HCT116 (cell line): Measurements from ENCODE around the gene TSPEAR. TPM values are rescaled to one million over a fixed set of nuclear protein-coding genes. Genes with fewer than 3 reads are reported as not detected.

Source experiments
- ATAC-seq: fragments of 200-7000 bp; cut with Tn5 transposase; 2 replicates; pipeline ENCODE4 v1.9.1; 2020; ENCODE audit warnings: mild to moderate bottlenecking, moderate library complexity
- BruUV-seq: library from RNA; stranded (reverse); fragments of 400-500 nt; replicated peaks from 2 replicates; lab custom pipeline; 2021; lab: Mats Ljungman, UMichigan
- CTCF ChIA-PET: fragments of 300-600 bp; sonication (Branson Sonifier 250); formaldehyde crosslinking; loops from one replicate; lab custom pipeline; 2021; ENCODE audit warnings: antibody characterized with exemption; lab: Charles Lee
- POLR2A ChIA-PET: fragments of 300-600, 350-600 bp; sonication (Branson Sonifier 250); formaldehyde crosslinking; loops from one replicate; lab custom pipeline; 2021; ENCODE audit warnings: antibody characterized with exemption; lab: Charles Lee
- RAD21 ChIA-PET, 2 experiments: fragments of 300-600 bp; sonication (Branson Sonifier 250); formaldehyde crosslinking; loops; one replicate each; lab custom pipeline; 2023; ENCODE audit warnings: low total read pairs in 2 of 2; ENCODE audit not compliant: uncharacterized antibody in 2 of 2, unreplicated experiment in 2 of 2, low non-redundant PET in 1 of 2; lab: Charles Lee
- DNase-seq: peaks from one replicate; pipeline ENCODE4 v3.0.0-alpha.2; 2010; ENCODE audit warnings: low read depth, low spot score
- H2AFZ ChIP-seq: fragments of 200-600 bp; shearing (Covaris generic), sonication (generic); 2 replicates; pipeline ENCODE4 v1.6.1; 2017; ENCODE audit warnings: low read depth, mixed run types, mixed read lengths, antibody characterized with exemption, low read length; ENCODE audit not compliant: poor library complexity, severe bottlenecking
- H3K27ac ChIP-seq: 2 replicates; pipeline ENCODE4 v1.5.1; 2012; ENCODE audit warnings: low read depth, low read length
- H3K27me3 ChIP-seq: fragments of 200-600 bp; sonication (generic); 2 replicates; pipeline ENCODE4 v1.6.1; 2016; ENCODE audit warnings: mixed run types, low read length, mixed read lengths; ENCODE audit not compliant: insufficient read depth
- H3K36me3 ChIP-seq, 2 experiments: fragments of 200-500 bp in 1 of 2; fragments of 200-600 bp in 1 of 2; sonication (Bioruptor generic) in 1 of 2; sonication (generic) in 1 of 2; 2 replicates each; pipeline versions ENCODE4 v1.5.1 to v1.6.1; 2014 to 2016; ENCODE audit warnings: low read length in 2 of 2, inconsistent platforms in 1 of 2, mixed read lengths in 1 of 2, mixed run types in 1 of 2; ENCODE audit not compliant: insufficient read depth in 2 of 2, control insufficient read depth in 1 of 2
- H3K4me1 ChIP-seq, 2 experiments: fragments of 200-600 bp in 1 of 2; sonication (generic) in 1 of 2; 2 replicates each; pipeline versions ENCODE4 v1.5.1 to v1.6.1; 2012 to 2017; ENCODE audit warnings: low read length in 2 of 2, inconsistent platforms in 1 of 2, mild to moderate bottlenecking in 1 of 2, mixed read lengths in 1 of 2, mixed run types in 1 of 2, moderate library complexity in 1 of 2; ENCODE audit not compliant: insufficient read depth in 2 of 2, control insufficient read depth in 1 of 2
- H3K4me2 ChIP-seq: fragments of 200-600 bp; sonication (generic); 2 replicates; pipeline ENCODE4 v1.6.1; 2017; ENCODE audit warnings: mixed run types, low read length, mixed read lengths
- H3K4me3 ChIP-seq, 2 experiments: fragments of 200-600 bp in 1 of 2; sonication (generic) in 1 of 2; replicated peaks in 1 of 2; 2 replicates each; pipeline ENCODE4 v1.5.1; 2011 to 2016; ENCODE audit warnings: low read length in 2 of 2, control low read depth in 1 of 2, low read depth in 1 of 2, mild to moderate bottlenecking in 1 of 2, mixed read lengths in 1 of 2, mixed run types in 1 of 2
- H3K79me2 ChIP-seq: fragments of 200-600 bp; sonication (generic); 2 replicates; pipeline ENCODE4 v1.6.1; 2017; ENCODE audit warnings: mild to moderate bottlenecking, mixed run types, low read length, moderate library complexity, mixed read lengths; ENCODE audit not compliant: insufficient read depth
- H3K9ac ChIP-seq: fragments of 200-600 bp; sonication (generic); 2 replicates; pipeline ENCODE4 v1.6.1; 2016; ENCODE audit warnings: low read length, mixed read lengths
- H3K9me2 ChIP-seq: fragments of 200-600 bp; sonication (generic), shearing (Covaris generic); 2 replicates; pipeline ENCODE4 v1.6.1; 2017; ENCODE audit warnings: mixed run types, mild to moderate bottlenecking, moderate library complexity; ENCODE audit not compliant: insufficient read depth
- H3K9me3 ChIP-seq, 2 experiments: fragments of 200-500 bp in 1 of 2; fragments of 200-600 bp in 1 of 2; sonication (Bioruptor generic) in 1 of 2; sonication (generic) in 1 of 2; 2 replicates each; pipeline ENCODE4 v1.6.1; 2014 to 2017; ENCODE audit warnings: low read length in 2 of 2, mixed read lengths in 2 of 2, inconsistent platforms in 1 of 2, low read depth in 1 of 2, mild to moderate bottlenecking in 1 of 2, mixed run types in 1 of 2, moderate library complexity in 1 of 2; ENCODE audit not compliant: control insufficient read depth in 1 of 2, insufficient read depth in 1 of 2
- H4K20me1 ChIP-seq: fragments of 200-600 bp; sonication (generic), shearing (Covaris generic); 2 replicates; pipeline ENCODE4 v1.6.1; 2017; ENCODE audit warnings: mixed run types, mild to moderate bottlenecking, moderate library complexity; ENCODE audit not compliant: insufficient read depth
- CBX3 ChIP-seq: IDR thresholded peaks from 2 replicates; pipeline ENCODE4 v1.6.1; 2012; ENCODE audit warnings: low read depth
- CEBPB ChIP-seq: IDR thresholded peaks from 2 replicates; pipeline ENCODE4 v1.6.1; 2012; ENCODE audit warnings: low read depth
- EGR1 ChIP-seq: IDR thresholded peaks from 2 replicates; pipeline ENCODE4 v1.6.1; 2012; ENCODE audit warnings: low read depth
- ELF1 ChIP-seq: IDR thresholded peaks from 2 replicates; pipeline ENCODE4 v1.6.1; 2012; ENCODE audit warnings: low read depth, borderline replicate concordance
- EZH2phosphoT487 ChIP-seq: fragments of 200-600 bp; IDR thresholded peaks from 2 replicates; pipeline ENCODE4 v1.6.1; 2018; ENCODE audit warnings: antibody characterized with exemption, borderline replicate concordance
- FOSL1 ChIP-seq: IDR thresholded peaks from 2 replicates; pipeline ENCODE4 v1.6.1; 2012; ENCODE audit warnings: low read depth
- JUND ChIP-seq: IDR thresholded peaks from 2 replicates; pipeline ENCODE4 v1.6.1; 2012
- POLR2AphosphoS5 ChIP-seq: IDR thresholded peaks from 2 replicates; pipeline ENCODE4 v1.6.1; 2011; ENCODE audit warnings: mild to moderate bottlenecking, low read depth, low read length, moderate library complexity
- REST ChIP-seq: IDR thresholded peaks from 2 replicates; pipeline ENCODE4 v1.6.1; 2012; ENCODE audit warnings: low read depth
- SIN3A ChIP-seq: IDR thresholded peaks from 2 replicates; pipeline ENCODE4 v1.6.1; 2012; ENCODE audit warnings: low read depth
- YY1 ChIP-seq: IDR thresholded peaks from 2 replicates; pipeline ENCODE4 v1.6.1; 2011; ENCODE audit warnings: low read length, low read depth, moderate library complexity, mild to moderate bottlenecking; ENCODE audit not compliant: insufficient replicate concordance; ENCODE audit errors: extremely low read depth
- ZFX ChIP-seq: fragments of 450-650 bp; IDR thresholded peaks from 2 replicates; pipeline ENCODE4 v1.6.1; 2017
- ZNF274 ChIP-seq: fragments of 200-500 bp; sonication (Bioruptor generic); IDR thresholded peaks from 2 replicates; pipeline ENCODE4 v1.6.1; 2014; ENCODE audit warnings: mild to moderate bottlenecking, low read depth, low read length, inconsistent platforms
- intact Hi-C: fragments of 100-400 bp; cut with micrococcal nuclease; formaldehyde crosslinking; loops from 2 replicates; pipeline ENCODE4 v1.10.0; 2022
- total RNA-seq: library from RNA; stranded (reverse); gene quantifications from one replicate; pipeline ENCODE4 v1.2.1, GENCODE V29; 2021; ENCODE audit not compliant: unreplicated experiment

TSPEAR gene
- total RNA-seq, 1 experiment from 2014 or later = not detected

DNA sequence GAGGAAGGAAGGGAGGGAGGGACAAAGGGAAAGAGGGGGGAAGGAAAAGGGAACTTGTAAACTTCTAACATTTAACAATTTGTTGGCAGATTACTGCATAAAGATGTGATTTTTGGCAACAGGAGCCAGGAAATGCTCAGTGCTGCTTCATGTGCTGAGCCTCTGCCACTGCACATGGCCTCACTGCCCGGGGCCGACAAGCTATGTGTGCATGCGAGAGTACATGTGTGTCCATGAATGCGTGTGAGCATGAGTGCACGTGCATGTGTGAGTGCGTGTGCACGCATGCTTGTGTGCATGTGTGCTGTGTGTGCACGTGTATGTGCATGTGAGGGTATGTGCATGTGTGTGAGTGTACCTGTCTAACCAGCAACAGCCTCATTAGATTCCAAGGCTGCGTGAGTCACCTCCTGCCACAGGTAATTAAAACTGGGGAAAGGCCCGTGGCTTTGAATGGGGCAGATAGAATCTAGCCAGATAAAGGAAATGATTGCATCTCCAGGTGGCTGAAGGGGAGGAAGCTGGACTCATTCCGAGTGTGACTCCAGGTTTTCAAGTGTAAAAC lies 41.4 kb upstream of the TSPEAR start (continued):
- peak; percentile 63; the same call in 1 of the 2 replicates for TF ChIP-seq FOSL1
- no peak for TF ChIP-seq ZFX
- no peak for TF ChIP-seq SIN3A
- TF ChIP-seq CEBPB = no peak

GRCh38 chr21:44751799-44752636 lies 40.6 kb upstream of the TSPEAR start:
- Histone ChIP-seq H3K27ac (no peak overlapping the region), H3K36me3 (no peaks in the 10 kb centered on the region), H3K9me2 (no peaks in the 10 kb centered on the region), H3K4me1 (peaks cover 12 to 17% of the 10 kb centered on the region in 2 experiments), H3K9ac (no peak overlapping the region), H3K9me3 (no peaks in the 10 kb centered on the region), H3K4me3 (no peak overlapping the region), H3K79me2 (no peaks in the 10 kb centered on the region), H2AFZ (no peak overlapping the region), H3K4me2 (peak overlapping the region; percentile 50), H3K27me3 (no peaks in the 10 kb centered on the region), H4K20me1 (no peaks in the 10 kb centered on the region)
- ChIA-PET RAD21 (no interaction called here), CTCF (interaction anchor here (1.0 to 1.7 kb wide), 3 partner anchors 9 to 41 kb away, joined by 3 to 6 read pairs (median 5); no protein-coding TSS in a partner anchor), POLR2A (no interaction called here)
- TF ChIP-seq EGR1 (no peak), EZH2phosphoT487 (no peak), JUND (no peak), ZNF274 (no peak), YY1 (no peak), ZFX (no peak), CBX3 (no peak), FOSL1 (no peak), POLR2AphosphoS5 (no peak), ELF1 (no peak), REST (no peak)
- no TSS peak for BruUV-seq
- no peak for ATAC-seq
- intact Hi-C loops = no loop called here
- no peak for DNase-seq
